Measurements from ENCODE around the gene GTPBP3. TPM values are rescaled to one million over a fixed set of nuclear protein-coding genes. Genes with fewer than 3 reads are reported as not detected.
A peak's percentile ranks its signal among the peaks of the same experiment; 100 is the strongest.

GTPBP3 gene
- total RNA-seq, 1 experiment from 2014 or later = 35.3 TPM

DNA sequence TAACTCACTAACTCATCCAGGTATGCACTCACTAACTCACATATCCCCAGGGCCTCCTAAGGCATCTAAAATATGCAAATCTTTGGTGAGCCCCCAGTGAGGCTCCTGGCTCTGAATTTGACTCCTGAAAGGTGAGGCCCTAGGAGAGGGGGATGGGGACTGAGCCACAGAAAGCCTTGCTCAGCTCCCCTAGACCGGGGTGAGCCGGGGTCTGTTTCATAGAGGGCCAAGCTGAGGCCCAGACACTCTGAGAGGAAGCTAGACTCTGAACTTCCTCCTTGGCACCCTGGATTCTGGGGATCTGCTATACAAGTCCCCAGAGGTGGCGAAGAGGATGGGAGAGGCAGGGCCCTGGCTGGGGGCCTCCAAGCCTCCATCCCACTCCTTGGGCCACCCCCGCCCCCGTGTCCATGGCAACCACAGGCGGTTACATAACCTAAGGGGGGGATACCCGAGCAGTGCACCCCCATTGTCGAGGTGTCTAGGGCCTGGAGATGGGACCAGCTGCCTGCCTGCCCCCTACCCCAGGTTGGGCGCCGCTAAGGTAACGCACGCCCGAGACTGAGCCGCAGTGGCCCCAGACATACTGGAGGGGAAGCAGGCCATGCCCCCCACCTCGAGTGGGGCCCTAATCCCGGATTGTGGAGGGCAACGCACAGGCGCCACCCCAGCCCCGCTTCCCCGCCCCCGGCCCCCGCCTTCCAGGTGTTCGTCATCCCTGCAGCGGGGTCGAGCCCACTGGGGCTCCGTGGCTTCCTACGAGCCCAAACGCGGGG lies 34.8 kb upstream of the GTPBP3 start:
- no peaks in the 10 kb centered on the region; the same call in 1 of the 2 replicates for H3K36me3 ChIP-seq (ENCODE audit: control insufficient read depth, insufficient read depth, low read length)
- TF ChIP-seq TCF7L2 (IDR thresholded peaks at IDR 0.05; ENCODE audit: low read depth, low read length) (no peak), POLR2AphosphoS5 (IDR thresholded peaks at IDR 0.05; ENCODE audit: low read depth, low read length) (no peak)
- CTCF ChIA-PET = no interaction called here

DNA sequence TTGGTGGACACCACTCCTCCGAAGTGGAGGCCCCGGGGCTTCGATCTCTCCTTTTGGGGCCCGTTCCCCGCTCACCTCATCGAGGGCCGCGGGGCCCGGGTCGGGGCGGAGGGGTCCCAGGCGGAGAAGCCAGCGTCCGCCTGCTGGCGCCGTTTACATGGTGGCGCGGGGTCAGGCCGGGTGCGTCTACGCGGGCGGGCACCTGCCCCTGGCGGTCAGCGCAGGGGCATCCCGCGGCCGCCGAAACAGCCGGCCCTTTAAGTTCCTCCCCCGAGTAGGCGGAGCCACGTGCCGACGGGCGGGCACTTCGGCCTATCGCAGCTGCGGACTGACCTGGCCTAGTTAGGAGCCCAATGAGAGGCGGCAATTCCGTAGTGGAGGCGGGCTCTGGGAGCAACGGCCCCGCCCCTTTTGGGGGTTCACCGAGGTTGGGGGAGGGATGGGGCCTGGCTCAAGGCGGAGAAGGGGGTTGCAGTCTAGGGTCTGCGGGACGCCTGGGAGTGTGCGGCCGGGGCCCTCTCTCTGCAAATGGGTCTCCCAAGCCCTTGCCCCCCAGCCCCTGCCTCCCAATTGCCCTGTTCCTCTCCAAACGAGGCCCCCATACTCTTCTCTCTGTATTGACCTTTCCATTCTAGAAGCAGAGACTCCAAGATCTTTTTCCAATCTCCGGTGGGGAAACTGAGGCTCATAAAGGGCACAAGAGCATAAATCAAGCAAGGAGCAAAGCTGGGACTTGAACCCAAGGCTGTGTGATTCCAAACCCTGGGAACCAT lies 34.0 kb upstream of the GTPBP3 start, which contains the start of gene ABHD8:
Gene ABHD8, minus strand, starts transcription at position 259 of the 773 bp plus-strand sequence. CDS start 1,809 bp downstream, outside the sequence.
- H3K4me1 ChIP-seq (ENCODE audit: control insufficient read depth, insufficient read depth, low read length) = peaks cover 28% of the 10 kb centered on the region
- in situ Hi-C loops (cut with HindIII; ENCODE audit: low pct_unique_long_range_greater_than_20kb, low sequenced_read_pairs) = no loop called here
- CTCF ChIA-PET = no interaction called here

More for the DNA sequence above, 34.8 kb upstream of the GTPBP3 start:
- Histone ChIP-seq H3K27me3 (ENCODE audit: control insufficient read depth, insufficient read depth, low read length) (no peaks in the 10 kb centered on the region), H3K4me3 (ENCODE audit: low read depth in 2 of 2, low read length in 2 of 2) (peak overlapping the region; percentile 56 to 60), H3K27ac (ENCODE audit: low read length) (peak overlapping the region; percentile 48), H3K4me1 (ENCODE audit: control insufficient read depth, insufficient read depth, low read length) (peaks cover 27% of the 10 kb centered on the region), H3K9me3 (ENCODE audit: control insufficient read depth, insufficient read depth, low read depth, low read length) (no peaks in the 10 kb centered on the region)
- in situ Hi-C loops (cut with HindIII; ENCODE audit: low pct_unique_long_range_greater_than_20kb, low sequenced_read_pairs) (no loop called here), intact Hi-C loops (cut with micrococcal nuclease; ENCODE audit: unreplicated experiment) (loop anchor here (10.0 kb wide), 1 partner anchor 1092 kb away; the partner anchor contains the start of gene LRRC25)
- ATAC-seq (no peak), DNase-seq (ENCODE audit: low read depth, low spot score) (no peak)
- POLR2A ChIA-PET = no interaction called here
- no TSS peak for BruUV-seq (replicated peaks)

DNA sequence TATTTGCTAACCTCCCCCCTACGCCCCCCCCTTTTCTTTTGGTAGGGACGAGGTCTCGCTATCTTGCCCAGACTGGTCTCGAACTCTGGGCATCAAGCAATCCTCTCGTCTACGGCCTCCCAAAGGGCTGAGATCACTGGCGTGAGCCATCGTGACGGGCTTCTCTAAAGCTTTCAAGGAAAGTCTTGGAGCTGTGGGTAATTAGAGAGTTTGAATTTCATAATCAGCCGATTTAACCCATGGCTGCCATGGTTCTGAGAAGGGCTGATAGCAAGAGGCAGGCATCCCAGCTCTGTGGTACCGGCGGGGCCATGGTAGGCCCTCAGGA lies 33.4 kb upstream of the GTPBP3 start:
- Histone ChIP-seq H3K9me3 (ENCODE audit: control insufficient read depth, insufficient read depth, low read depth, low read length) (no peaks in the 10 kb centered on the region), H3K27ac (ENCODE audit: low read length) (peak overlapping the region; percentile 89), H3K27me3 (ENCODE audit: control insufficient read depth, insufficient read depth, low read length) (no peaks in the 10 kb centered on the region), H3K36me3 (ENCODE audit: control insufficient read depth, insufficient read depth, low read length) (no peaks in the 10 kb centered on the region; the same call in 1 of the 2 replicates), H3K4me1 (ENCODE audit: control insufficient read depth, insufficient read depth, low read length) (peaks cover 28% of the 10 kb centered on the region), H3K4me3 (ENCODE audit: low read depth in 2 of 2, low read length in 2 of 2) (peak overlapping the region; percentile 56 to 60; a peak in 1 of 4 replicates)
- ATAC-seq (no peak), DNase-seq (ENCODE audit: low read depth, low spot score) (no peak)
- POLR2A ChIA-PET = no interaction called here
- CTCF ChIA-PET = interaction anchor here (0.7 kb wide), 1 partner anchor 14 kb away, joined by 5 read pairs; no protein-coding TSS in a partner anchor
- intact Hi-C loops (cut with micrococcal nuclease; ENCODE audit: unreplicated experiment) = loop anchor here (10.0 kb wide), 1 partner anchor 1091 kb away; the partner anchor contains the start of gene LRRC25
- in situ Hi-C loops (cut with HindIII; ENCODE audit: low pct_unique_long_range_greater_than_20kb, low sequenced_read_pairs) = no loop called here
- no TSS peak for BruUV-seq (replicated peaks)
- TF ChIP-seq SIN3A (IDR thresholded peaks at IDR 0.05; ENCODE audit: borderline replicate concordance, insufficient read depth, low read depth, low read length) (no peak), TCF7L2 (IDR thresholded peaks at IDR 0.05; ENCODE audit: low read depth, low read length) (no peak), POLR2AphosphoS5 (IDR thresholded peaks at IDR 0.05; ENCODE audit: low read depth, low read length) (no peak)
- TF ChIP-seq, protein P1, sequence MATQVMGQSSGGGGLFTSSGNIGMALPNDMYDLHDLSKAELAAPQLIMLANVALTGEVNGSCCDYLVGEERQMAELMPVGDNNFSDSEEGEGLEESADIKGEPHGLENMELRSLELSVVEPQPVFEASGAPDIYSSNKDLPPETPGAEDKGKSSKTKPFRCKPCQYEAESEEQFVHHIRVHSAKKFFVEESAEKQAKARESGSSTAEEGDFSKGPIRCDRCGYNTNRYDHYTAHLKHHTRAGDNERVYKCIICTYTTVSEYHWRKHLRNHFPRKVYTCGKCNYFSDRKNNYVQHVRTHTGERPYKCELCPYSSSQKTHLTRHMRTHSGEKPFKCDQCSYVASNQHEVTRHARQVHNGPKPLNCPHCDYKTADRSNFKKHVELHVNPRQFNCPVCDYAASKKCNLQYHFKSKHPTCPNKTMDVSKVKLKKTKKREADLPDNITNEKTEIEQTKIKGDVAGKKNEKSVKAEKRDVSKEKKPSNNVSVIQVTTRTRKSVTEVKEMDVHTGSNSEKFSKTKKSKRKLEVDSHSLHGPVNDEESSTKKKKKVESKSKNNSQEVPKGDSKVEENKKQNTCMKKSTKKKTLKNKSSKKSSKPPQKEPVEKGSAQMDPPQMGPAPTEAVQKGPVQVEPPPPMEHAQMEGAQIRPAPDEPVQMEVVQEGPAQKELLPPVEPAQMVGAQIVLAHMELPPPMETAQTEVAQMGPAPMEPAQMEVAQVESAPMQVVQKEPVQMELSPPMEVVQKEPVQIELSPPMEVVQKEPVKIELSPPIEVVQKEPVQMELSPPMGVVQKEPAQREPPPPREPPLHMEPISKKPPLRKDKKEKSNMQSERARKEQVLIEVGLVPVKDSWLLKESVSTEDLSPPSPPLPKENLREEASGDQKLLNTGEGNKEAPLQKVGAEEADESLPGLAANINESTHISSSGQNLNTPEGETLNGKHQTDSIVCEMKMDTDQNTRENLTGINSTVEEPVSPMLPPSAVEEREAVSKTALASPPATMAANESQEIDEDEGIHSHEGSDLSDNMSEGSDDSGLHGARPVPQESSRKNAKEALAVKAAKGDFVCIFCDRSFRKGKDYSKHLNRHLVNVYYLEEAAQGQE (IDR thresholded peaks at IDR 0.05; ENCODE audit: insufficient read depth in 1 of 2, low read depth in 2 of 2, low read length in 1 of 2) = no peak
- TF ChIP-seq, protein P2, sequence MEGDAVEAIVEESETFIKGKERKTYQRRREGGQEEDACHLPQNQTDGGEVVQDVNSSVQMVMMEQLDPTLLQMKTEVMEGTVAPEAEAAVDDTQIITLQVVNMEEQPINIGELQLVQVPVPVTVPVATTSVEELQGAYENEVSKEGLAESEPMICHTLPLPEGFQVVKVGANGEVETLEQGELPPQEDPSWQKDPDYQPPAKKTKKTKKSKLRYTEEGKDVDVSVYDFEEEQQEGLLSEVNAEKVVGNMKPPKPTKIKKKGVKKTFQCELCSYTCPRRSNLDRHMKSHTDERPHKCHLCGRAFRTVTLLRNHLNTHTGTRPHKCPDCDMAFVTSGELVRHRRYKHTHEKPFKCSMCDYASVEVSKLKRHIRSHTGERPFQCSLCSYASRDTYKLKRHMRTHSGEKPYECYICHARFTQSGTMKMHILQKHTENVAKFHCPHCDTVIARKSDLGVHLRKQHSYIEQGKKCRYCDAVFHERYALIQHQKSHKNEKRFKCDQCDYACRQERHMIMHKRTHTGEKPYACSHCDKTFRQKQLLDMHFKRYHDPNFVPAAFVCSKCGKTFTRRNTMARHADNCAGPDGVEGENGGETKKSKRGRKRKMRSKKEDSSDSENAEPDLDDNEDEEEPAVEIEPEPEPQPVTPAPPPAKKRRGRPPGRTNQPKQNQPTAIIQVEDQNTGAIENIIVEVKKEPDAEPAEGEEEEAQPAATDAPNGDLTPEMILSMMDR (IDR thresholded peaks at IDR 0.05) = no peak

More for the DNA sequence above, 34.0 kb upstream of the GTPBP3 start, which contains the start of gene ABHD8:
- POLR2A ChIA-PET = no interaction called here
- Histone ChIP-seq H3K27ac (ENCODE audit: low read length) (peak within 1 kb of the TSS; percentile 89), H3K36me3 (ENCODE audit: control insufficient read depth, insufficient read depth, low read length) (no peaks in the 10 kb centered on the region; the same call in 1 of the 2 replicates), H3K4me3 (ENCODE audit: low read depth in 2 of 2, low read length in 2 of 2) (peak within 1 kb of the TSS; percentile 56 to 60), H3K9me3 (ENCODE audit: control insufficient read depth, insufficient read depth, low read depth, low read length) (no peaks in the 10 kb centered on the region), H3K27me3 (ENCODE audit: control insufficient read depth, insufficient read depth, low read length) (no peaks in the 10 kb centered on the region)
- intact Hi-C loops (cut with micrococcal nuclease; ENCODE audit: unreplicated experiment) = loop anchor here (10.0 kb wide), 1 partner anchor 1091 kb away; the partner anchor contains the start of gene LRRC25
- no TSS peak for BruUV-seq (replicated peaks)
- no peak for TF ChIP-seq TCF7L2 (IDR thresholded peaks at IDR 0.05; ENCODE audit: low read depth, low read length)
- TF ChIP-seq POLR2AphosphoS5 (IDR thresholded peaks at IDR 0.05; ENCODE audit: low read depth, low read length) = peak; percentile 35; the same call in 1 of the 2 replicates
- TF ChIP-seq, protein P2 (IDR thresholded peaks at IDR 0.05) = peak; percentile 66
- peak; percentile 69; the same call in 1 of the 2 replicates for TF ChIP-seq SIN3A (IDR thresholded peaks at IDR 0.05; ENCODE audit: borderline replicate concordance, insufficient read depth, low read depth, low read length)
- peak; percentile 65 for DNase-seq (ENCODE audit: low read depth, low spot score)
- ATAC-seq = peak; percentile 85

Measured in Panc1 (cell line).